HPDE6-E6E7 (cell line): Measurements from ENCODE around the gene MYL1.

Experiments
- DNase-seq: peaks from one replicate; pipeline ENCODE4 v3.0.0; 2011; ENCODE audit warnings: missing footprints; ENCODE audit errors: extremely low spot score

MYL1 gene

GRCh38 chr2:210315015-210315788 lies at the start of gene MYL1:
Gene MYL1 (minus strand): TSS chr2:210315174. CDS start chr2:210315042, 132 bp downstream.
- DNase-seq = no peak

- no peak for DNase-seq
Observed at GRCh38 chr2:210363876-210364275, 48.9 kb upstream of the MYL1 start.

DNA sequence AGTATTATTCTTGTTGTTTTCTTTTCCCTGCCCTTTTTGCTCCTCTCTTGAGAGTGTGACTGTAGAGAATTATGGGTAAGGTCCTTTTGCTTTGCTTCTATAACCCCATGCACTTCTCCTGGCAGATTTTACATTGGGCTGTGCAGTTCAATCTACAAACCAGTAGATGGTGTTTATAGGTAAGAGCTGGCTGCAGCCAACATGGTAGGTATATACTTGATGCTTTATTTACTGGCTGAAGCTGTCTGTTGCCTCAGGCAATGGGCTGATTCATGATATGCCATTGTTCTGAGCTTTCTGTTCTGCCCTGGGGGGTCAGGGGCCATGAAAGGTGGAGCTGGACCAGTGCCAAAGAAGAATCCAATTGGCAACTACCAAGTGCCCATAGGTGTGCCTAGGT lies 48.3 kb upstream of the MYL1 start:
- no peak for DNase-seq

DNA sequence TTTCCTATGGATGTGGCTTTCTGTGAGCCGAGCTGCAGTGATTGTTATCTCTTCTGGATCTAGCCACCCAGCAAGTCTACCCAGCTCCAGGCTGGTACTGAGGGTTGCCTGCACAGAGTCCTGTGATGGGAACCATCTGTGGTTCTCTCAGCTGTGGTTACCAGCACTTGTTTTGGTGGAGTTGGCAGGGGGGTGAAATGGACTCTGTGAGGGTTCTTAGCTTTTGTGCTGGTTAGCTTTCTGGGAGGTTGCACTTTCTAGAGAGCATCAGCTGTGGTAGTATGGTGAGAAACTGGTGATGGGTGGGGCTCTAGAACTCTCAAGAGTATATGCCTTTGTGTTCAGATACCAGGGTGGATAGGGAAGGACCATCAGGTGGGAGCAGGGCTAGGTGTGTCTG lies 45.4 kb upstream of the MYL1 start:
- DNase-seq = no peak

DNA sequence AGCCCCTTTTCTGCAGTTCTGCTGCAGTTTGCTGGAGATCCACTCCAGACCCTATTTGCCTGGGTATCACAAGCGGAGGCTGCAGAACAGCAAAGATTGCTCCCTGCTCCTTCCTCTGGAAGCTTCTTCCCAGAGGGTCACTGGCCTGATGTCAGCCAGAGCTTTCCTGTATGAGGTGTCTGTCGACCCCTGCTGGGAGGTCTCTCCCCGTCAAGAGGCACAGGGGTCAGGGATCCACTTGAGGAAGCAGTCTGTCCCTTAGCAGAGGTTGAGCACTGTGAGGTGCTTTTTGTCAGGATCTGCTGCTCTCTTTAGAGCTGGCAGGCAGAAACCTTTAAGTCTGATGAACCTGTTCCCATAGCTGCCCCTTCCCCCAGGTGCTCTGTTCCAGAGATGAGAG lies 42.0 kb upstream of the MYL1 start:
- DNase-seq = no peak

DNA sequence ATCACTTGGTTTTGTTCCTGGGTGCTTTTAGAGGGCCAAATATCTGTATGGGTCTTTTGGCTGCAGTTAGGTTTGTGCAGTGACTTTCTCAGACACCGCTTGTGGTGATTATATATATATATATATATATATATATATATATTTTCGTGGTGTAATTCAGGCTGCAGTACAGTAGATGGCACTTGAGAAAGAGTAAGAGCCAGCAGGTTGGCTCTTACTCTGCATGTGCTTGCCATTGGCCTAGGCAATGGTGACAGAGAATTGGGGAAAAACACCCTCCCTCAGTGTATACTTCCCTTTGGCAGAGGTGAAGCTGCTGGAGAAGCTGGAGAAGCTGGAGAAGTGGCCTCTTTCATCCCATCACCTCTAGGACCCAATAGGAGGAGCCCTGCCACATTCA lies 22.2 kb upstream of the MYL1 start:
- DNase-seq = no peak

GRCh38 chr2:210324906-210325305 lies 9.9 kb upstream of the MYL1 start:
- DNase-seq = no peak

GRCh38 chr2:210324458-210324857 lies 9.5 kb upstream of the MYL1 start:
- DNase-seq = no peak

- DNase-seq = no peak
Observed at GRCh38 chr2:210323003-210323402, 8.0 kb upstream of the MYL1 start.

- no peak for DNase-seq
Observed at GRCh38 chr2:210318891-210319290, 3.9 kb upstream of the MYL1 start.

DNA sequence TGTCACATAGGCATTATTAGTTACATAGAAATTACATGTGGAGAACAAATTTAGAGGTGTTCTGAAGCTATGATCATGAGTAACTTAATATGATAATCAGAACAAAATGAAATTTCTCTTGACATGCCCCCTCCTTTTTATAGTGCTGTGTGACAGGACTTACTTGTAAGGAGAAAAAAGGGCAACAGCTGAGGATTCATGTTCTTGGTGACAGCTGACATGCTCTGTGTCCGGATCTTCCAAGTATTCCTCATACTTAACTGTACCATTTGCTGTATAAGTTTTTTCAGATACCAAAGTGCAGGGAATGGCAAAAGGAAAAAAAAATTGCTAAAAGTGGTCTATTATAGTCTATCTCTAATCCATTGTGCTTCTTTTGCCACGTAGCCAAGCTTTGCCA lies 3.5 kb upstream of the MYL1 start:
- DNase-seq = no peak

- DNase-seq = no peak
Observed at GRCh38 chr2:210310550-210310949, 4.4 kb downstream of the MYL1 start.

GRCh38 chr2:210309548-210310233 lies 5.3 kb downstream of the MYL1 start:
- DNase-seq = no peak

DNA sequence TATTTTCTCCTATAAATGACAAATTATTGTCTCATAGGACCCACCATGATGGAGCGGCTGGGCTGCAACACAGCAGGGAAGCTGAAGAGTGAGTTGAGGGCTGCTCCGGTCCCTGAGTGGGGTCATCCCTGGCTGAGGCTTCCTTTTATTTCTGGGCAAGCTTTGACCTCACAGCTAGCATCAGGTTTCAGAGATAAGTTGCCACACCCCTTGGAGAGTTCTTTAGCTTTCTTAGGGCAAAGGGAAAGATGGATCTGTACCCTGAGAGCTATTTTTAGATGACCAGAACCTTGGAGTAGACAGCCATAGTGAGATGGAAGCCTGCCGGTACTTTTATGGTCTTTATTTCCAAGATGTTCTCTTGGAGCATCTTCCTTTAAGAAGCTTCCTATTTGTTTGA lies 11.5 kb downstream of the MYL1 start:
- DNase-seq = no peak

DNA sequence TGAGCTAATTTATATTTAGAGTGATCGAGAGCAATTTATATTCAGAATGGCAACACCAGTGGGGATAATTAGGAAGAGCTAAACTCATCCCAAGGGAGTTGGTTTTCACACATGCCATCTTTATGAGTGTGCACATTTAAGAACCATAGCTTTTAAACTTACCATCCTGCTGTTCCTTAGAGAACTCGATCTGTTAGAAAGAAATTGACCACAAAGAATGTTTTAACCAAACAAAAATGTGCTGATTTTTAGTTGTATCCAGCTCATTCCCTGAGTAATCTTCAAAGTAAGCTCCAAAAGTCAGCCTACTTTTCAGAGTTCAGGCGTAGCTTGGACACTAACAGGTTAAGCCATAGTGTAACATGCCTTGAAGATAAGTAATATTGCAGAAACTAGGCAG lies 12.6 kb downstream of the MYL1 start:
- no peak for DNase-seq

GRCh38 chr2:210299866-210300373 lies 15.1 kb downstream of the MYL1 start:
- no peak for DNase-seq

DNA sequence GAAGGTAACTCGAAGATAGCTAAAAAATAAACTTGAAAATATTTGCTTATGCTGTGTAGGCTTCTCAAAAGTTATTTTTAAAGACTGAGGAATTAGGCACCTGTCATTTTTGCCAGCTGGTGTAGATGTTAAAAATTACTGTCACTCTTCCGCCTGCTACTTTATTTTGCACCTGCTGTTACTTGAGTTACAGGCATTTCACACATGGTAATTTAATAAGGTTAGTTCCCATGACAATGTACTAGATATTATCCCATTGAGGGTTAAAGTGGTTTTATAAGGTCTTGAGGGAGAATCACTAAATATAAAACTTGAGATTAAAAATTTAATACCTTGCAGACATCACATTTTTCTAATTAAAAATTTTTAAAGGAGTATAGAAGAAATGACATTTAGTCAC lies 26.6 kb downstream of the MYL1 start:
- no peak for DNase-seq

DNA sequence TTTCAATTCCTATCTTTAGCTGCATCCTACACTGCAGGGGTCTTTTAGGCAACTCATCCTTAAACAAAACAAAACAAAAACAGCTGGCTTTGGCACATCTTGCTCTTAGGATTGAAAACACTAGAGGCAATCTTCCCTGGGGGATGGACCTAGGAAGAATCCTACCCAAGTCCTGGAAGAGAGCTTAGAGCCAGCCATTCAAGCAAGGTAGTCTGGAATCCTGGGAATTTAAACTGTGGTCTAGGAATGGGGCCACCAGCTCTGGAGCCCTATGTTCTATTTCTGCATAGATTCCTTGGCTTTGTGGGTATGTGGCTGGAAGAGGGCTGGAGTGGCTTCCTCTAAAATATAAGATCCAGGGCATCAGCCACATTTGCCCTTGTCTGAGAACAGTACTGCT lies 27.7 kb downstream of the MYL1 start:
- no peak for DNase-seq

- DNase-seq = no peak
Observed at GRCh38 chr2:210286123-210286680, 28.8 kb downstream of the MYL1 start.

- no peak for DNase-seq
Observed at GRCh38 chr2:210277133-210277532, 37.8 kb downstream of the MYL1 start.

GRCh38 chr2:210271300-210271699 lies 43.7 kb downstream of the MYL1 start:
- no peak for DNase-seq

GRCh38 chr2:210269148-210269547 lies 45.8 kb downstream of the MYL1 start:
- DNase-seq = no peak

GRCh38 chr2:210268281-210268680 lies 46.7 kb downstream of the MYL1 start:
- no peak for DNase-seq
